CD4-positive, alpha-beta T cell treated with Interleukin-6 for 4 hours (primary cell): ENCODE results near the gene KLRK1.
"Not testable (repeated sequence)": the region's sequence is repeated elsewhere in the genome, so short reads cannot be mapped to it uniquely, and the experiment has no call there.

Source experiments
- DNase-seq: peaks from one replicate; pipeline ENCODE4 v3.0.0-alpha.2; 2020; ENCODE audit warnings: mixed read lengths

The KLRK1 gene

GRCh38 chr12:10361622-10362021 is 28.2 kb downstream of the KLRK1 start:
- DNase-seq: no peak

GRCh38 chr12:10361084-10361483 is 28.8 kb downstream of the KLRK1 start:
- DNase-seq: no peak

GRCh38 chr12:10358969-10359368 is 30.9 kb downstream of the KLRK1 start:
- DNase-seq: no peak

- DNase-seq: no peak
Observed at GRCh38 chr12:10358131-10358530, 31.7 kb downstream of the KLRK1 start.

- DNase-seq: no peak
Observed at GRCh38 chr12:10354502-10354901, 35.3 kb downstream of the KLRK1 start.

GRCh38 chr12:10354071-10354470 is 35.8 kb downstream of the KLRK1 start:
- no peak for DNase-seq

GRCh38 chr12:10351457-10351856 is 38.4 kb downstream of the KLRK1 start:
- not testable (repeated sequence) for DNase-seq

GRCh38 chr12:10341892-10342509 is 47.8 kb downstream of the KLRK1 start:
- DNase-seq: no peak

- DNase-seq: not testable (repeated sequence)
Observed at GRCh38 chr12:10340946-10341345, 48.9 kb downstream of the KLRK1 start.

- DNase-seq: no peak
Observed at GRCh38 chr12:10339053-10339840, 50.6 kb downstream of the KLRK1 start.

GRCh38 chr12:10338470-10338869 is 51.4 kb downstream of the KLRK1 start:
- DNase-seq: not testable (repeated sequence)

GRCh38 chr12:10336196-10336595 is 53.6 kb downstream of the KLRK1 start:
- not testable (repeated sequence) for DNase-seq

GRCh38 chr12:10331642-10332239 is 58.1 kb downstream of the KLRK1 start:
- DNase-seq: no peak

GRCh38 chr12:10328691-10329090 is 61.1 kb downstream of the KLRK1 start:
- not testable (repeated sequence) for DNase-seq
